HCT116 (cell line): ENCODE measurements around the gene KCNK3.

ENCODE experiments used
- POLR2AphosphoS5 ChIP-seq: IDR thresholded peaks from 2 replicates; pipeline ENCODE4 v1.6.1; 2011; ENCODE audit warnings: mild to moderate bottlenecking, low read depth, low read length, moderate library complexity
- ZFX ChIP-seq: fragments of 450-650 bp; IDR thresholded peaks from 2 replicates; pipeline ENCODE4 v1.6.1; 2017
- TF ChIP-seq, protein P1 (sequence below), 3 experiments: fragments of 200-600 bp in 1 of 3; sonication (generic) in 1 of 3; IDR thresholded peaks in 2 of 3; conservative IDR thresholded peaks in 1 of 3; 2 replicates each; pipeline ENCODE4 v1.5.1; 2012 to 2017; ENCODE audit warnings: low read depth in 2 of 3, low read length in 2 of 3, antibody characterized with exemption in 1 of 3, borderline replicate concordance in 1 of 3, control low read depth in 1 of 3, mild to moderate bottlenecking in 1 of 3, mixed read lengths in 1 of 3, mixed run types in 1 of 3, moderate library complexity in 1 of 3; ENCODE audit not compliant: insufficient read depth in 1 of 3

DNA sequence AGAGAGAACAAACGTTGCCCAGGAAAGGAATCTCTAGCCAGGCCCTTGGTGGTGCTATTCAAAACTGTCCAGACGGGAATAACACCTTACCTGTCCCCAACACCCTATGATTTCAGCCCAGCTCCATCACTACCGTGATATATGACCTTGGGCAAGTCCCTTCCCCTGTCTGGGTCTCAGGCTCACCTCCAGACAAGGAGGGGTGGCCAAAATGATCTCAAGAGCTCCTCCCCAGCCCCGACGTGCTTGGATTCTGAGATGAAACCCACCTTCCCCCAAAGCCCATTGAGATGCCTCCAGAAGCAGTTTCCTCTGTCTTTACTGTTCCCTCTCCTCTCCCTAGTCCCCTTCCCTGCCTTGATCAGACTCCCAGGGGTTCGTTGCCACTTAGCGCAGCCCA is 1.5 kb downstream of the KCNK3 start:
- TF ChIP-seq POLR2AphosphoS5 = no peak
- no peak for TF ChIP-seq ZFX
- TF ChIP-seq, protein P1, sequence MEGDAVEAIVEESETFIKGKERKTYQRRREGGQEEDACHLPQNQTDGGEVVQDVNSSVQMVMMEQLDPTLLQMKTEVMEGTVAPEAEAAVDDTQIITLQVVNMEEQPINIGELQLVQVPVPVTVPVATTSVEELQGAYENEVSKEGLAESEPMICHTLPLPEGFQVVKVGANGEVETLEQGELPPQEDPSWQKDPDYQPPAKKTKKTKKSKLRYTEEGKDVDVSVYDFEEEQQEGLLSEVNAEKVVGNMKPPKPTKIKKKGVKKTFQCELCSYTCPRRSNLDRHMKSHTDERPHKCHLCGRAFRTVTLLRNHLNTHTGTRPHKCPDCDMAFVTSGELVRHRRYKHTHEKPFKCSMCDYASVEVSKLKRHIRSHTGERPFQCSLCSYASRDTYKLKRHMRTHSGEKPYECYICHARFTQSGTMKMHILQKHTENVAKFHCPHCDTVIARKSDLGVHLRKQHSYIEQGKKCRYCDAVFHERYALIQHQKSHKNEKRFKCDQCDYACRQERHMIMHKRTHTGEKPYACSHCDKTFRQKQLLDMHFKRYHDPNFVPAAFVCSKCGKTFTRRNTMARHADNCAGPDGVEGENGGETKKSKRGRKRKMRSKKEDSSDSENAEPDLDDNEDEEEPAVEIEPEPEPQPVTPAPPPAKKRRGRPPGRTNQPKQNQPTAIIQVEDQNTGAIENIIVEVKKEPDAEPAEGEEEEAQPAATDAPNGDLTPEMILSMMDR (IDR thresholded peaks at IDR 0.05 in 2 of 3, conservative IDR thresholded peaks at IDR 0.05 in 1 of 3; ENCODE audit: borderline replicate concordance in 1 of 3, insufficient read depth in 1 of 3, low read depth in 2 of 3, low read length in 2 of 3) = no peak
